Neural progenitor cell (in vitro differentiated cells): ENCODE results near the gene ARHGAP15.

Experiments
- EZH2 ChIP-seq: fragments of 200-600 bp; sonication (generic); IDR thresholded peaks from 2 replicates; pipeline ENCODE4 v1.6.1; 2017; ENCODE audit warnings: antibody characterized with exemption, mild to moderate bottlenecking, moderate library complexity
- TF ChIP-seq, protein P1 (sequence below): fragments of 200-600 bp; sonication (generic); IDR thresholded peaks from 2 replicates; pipeline ENCODE4 v1.5.1; 2017; ENCODE audit warnings: antibody characterized with exemption, mild to moderate bottlenecking

DNA sequence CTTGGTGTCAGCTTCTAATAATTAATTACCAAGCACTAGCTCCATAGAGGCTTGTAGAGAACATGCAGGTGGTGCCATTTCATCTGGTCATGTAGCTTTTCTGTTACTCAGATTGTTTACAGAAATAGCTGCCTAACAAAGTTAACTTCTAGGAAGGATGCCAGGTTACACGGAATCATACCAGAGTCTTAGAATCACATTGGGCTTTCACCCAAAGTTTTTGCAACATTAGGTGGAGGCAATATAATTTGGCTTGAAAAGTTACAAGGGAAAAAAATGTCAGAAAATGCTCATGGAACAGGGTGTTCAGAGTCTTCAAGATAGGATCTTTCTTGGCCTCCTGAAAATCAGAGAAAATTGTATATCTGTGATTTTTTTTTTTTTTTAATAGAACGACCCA is 135.6 kb downstream of the ARHGAP15 start:
- TF ChIP-seq, protein P1, sequence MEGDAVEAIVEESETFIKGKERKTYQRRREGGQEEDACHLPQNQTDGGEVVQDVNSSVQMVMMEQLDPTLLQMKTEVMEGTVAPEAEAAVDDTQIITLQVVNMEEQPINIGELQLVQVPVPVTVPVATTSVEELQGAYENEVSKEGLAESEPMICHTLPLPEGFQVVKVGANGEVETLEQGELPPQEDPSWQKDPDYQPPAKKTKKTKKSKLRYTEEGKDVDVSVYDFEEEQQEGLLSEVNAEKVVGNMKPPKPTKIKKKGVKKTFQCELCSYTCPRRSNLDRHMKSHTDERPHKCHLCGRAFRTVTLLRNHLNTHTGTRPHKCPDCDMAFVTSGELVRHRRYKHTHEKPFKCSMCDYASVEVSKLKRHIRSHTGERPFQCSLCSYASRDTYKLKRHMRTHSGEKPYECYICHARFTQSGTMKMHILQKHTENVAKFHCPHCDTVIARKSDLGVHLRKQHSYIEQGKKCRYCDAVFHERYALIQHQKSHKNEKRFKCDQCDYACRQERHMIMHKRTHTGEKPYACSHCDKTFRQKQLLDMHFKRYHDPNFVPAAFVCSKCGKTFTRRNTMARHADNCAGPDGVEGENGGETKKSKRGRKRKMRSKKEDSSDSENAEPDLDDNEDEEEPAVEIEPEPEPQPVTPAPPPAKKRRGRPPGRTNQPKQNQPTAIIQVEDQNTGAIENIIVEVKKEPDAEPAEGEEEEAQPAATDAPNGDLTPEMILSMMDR, result no peak
- no peak for TF ChIP-seq EZH2
